ENCODE data around the gene COBL.

Gene COBL

DNA sequence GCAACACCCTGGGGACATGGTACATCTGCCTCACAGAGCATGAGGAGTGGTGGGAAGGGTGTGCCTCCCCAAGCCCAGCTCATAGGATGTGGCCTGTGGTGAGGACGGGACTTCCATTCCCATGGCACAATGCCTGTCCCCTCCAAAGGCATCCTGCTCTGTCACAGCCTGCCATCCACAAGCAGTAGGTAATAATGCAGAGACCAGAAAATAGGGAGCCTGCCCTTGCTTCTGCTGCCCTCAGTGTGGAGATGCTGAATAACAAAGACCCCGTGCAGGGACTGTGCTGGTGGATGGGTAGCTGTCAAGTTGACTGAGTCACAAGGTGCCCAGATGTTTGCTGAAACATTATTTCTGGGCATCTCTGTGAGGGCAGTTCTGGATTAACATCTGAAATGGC, 334.0 kb downstream of the COBL start:
- DNase-seq, result no peak

GRCh38 chr7:50981743-50982142, 334.9 kb downstream of the COBL start:
- DNase-seq, result no peak

- DNase-seq, result no peak
Measured at GRCh38 chr7:50980411-50980810, 336.2 kb downstream of the COBL start.

- no peak for DNase-seq
Measured at GRCh38 chr7:50978633-50979215, 337.9 kb downstream of the COBL start.

DNA sequence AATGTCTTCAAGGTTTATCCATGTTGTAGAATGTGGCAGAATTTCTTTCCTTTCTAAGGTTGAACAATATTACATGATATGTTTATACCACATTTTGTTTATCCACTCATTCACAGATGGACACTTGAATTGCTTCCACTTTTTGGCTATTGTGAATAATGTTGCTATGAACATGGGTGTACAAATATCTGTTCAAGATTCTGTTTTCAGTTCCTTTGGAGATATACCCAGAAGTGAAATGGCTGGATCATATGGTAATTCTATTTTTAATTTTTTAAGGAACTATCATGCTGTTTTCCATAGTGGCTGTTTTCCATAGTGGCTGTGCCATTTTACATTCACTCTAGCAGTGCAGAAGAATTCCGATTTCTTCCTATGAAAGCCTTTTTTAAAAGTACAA, 339.2 kb downstream of the COBL start:
- DNase-seq, result no peak

- DNase-seq, result no peak
Measured at GRCh38 chr7:50976064-50976463, 340.5 kb downstream of the COBL start.

DNA sequence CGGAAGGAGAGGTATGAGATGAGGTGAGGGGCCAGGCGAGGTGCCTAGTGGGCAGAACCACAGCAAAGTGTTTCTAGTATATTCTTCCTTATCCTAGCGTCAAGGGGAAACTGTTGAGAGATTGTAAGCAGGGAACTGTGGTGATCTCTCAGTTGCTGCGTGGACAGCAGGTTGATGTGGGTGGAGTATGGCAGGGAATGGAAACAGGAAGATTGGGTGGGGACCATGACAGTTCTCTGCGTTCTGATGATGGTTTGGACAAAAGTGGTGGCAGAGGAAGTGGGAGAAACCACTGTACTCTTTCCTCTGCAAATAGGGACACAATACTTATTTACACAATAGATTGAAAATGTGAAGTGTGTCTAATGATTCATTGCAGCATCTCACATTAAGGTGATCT, 342.4 kb downstream of the COBL start:
- DNase-seq, result no peak

DNA sequence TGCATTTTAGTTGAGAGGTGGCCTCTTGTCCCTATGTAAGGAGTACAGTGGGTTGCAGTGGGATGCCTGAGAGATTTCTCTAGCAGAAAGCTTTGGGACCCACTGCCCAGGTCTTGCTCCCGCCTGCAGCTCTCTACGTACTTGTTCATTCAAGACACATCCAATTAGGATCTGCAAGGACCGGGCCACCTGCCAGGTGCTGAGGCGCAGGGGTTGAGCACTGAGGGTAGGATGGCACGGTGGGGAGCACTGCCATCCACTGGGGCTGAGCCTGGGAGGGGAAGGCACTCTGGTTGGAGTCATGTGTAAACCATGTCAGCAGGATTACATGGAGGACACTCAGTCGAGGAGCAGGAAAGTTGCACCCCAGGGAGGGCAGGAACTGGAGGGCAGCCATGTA, 342.8 kb downstream of the COBL start:
- no peak for DNase-seq

- no peak for DNase-seq
Measured at GRCh38 chr7:50970092-50970491, 346.5 kb downstream of the COBL start.
